GM12878 (cell line): Measurements from ENCODE around the gene NRG2. TPM values are rescaled to one million over a fixed set of nuclear protein-coding genes. Genes with fewer than 3 reads are reported as not detected.

Source experiments
- ATAC-seq: fragments of 200-7000 bp; cut with Tn5 transposase; 3 replicates; pipeline ENCODE4 v1.9.1; 2020; ENCODE audit warnings: mild to moderate bottlenecking, moderate library complexity
- BruUV-seq: library from RNA; stranded (reverse); fragments of 400-500 nt; replicated peaks from 2 replicates; lab custom pipeline; 2021; lab: Mats Ljungman, UMichigan
- CTCF ChIA-PET: fragments of 300-600 bp; sonication (Branson Sonifier 250); formaldehyde crosslinking; extraction: SDS; loops from one replicate; lab custom pipeline; 2021; ENCODE audit warnings: inconsistent platforms; lab: Yijun Ruan, JAX
- POLR2A ChIA-PET: fragments of 350-600 bp; formaldehyde crosslinking; extraction: SDS; loops from one replicate; lab custom pipeline; 2021; ENCODE audit warnings: inconsistent platforms; lab: Charles Lee
- RAD21 ChIA-PET: fragments of 300-600 bp; sonication (Branson Sonifier 250); formaldehyde crosslinking; loops from one replicate; lab custom pipeline; 2023; ENCODE audit warnings: antibody characterized with exemption; ENCODE audit not compliant: unreplicated experiment; lab: Charles Lee
- SMC1A ChIA-PET: fragments of 300-600 bp; sonication (Branson Sonifier 250); formaldehyde crosslinking; loops from one replicate; lab custom pipeline; 2023; ENCODE audit not compliant: unreplicated experiment, uncharacterized antibody; lab: Charles Lee
- DNase-seq: peaks from one replicate; pipeline ENCODE4 v3.0.0-alpha.2; 2011; ENCODE audit warnings: low read depth, low spot score
- FAIRE-seq: peaks from 3 replicates; lab custom pipeline; 2011; peaks lifted over from hg19 to GRCh38; lab: Jason Lieb, UNC
- H2AFZ ChIP-seq: 2 replicates; pipeline ENCODE4 v1.6.0; 2011; ENCODE audit warnings: low read depth, low read length, control low read depth; ENCODE audit not compliant: control insufficient read depth
- H3K27ac ChIP-seq: 2 replicates; pipeline ENCODE4 v1.5.1; 2011; ENCODE audit warnings: control low read depth; ENCODE audit not compliant: control insufficient read depth, insufficient read depth
- H3K27me3 ChIP-seq, 2 experiments: replicated peaks in 1 of 2; 2 replicates each; pipeline versions ENCODE4 v1.6.0 to v1.6.1; 2011; ENCODE audit warnings: low read length in 1 of 2; ENCODE audit not compliant: control insufficient read depth in 2 of 2, insufficient read depth in 2 of 2
- H3K36me3 ChIP-seq, 2 experiments: 2 replicates each; pipeline ENCODE4 v1.5.1; 2011; ENCODE audit warnings: low read length in 1 of 2; ENCODE audit not compliant: control insufficient read depth in 2 of 2, insufficient read depth in 2 of 2
- H3K4me1 ChIP-seq: 2 replicates; pipeline ENCODE4 v1.6.1; 2011; ENCODE audit warnings: mild to moderate bottlenecking, low read length, moderate library complexity, mixed read lengths; ENCODE audit not compliant: control insufficient read depth, insufficient read depth
- H3K4me2 ChIP-seq: 2 replicates; pipeline ENCODE4 v1.6.0; 2011; ENCODE audit warnings: control low read depth; ENCODE audit not compliant: control insufficient read depth, insufficient read depth
- H3K4me3 ChIP-seq: fragments of 200-600 bp; sonication (generic); 2 replicates; pipeline ENCODE4 v1.5.1; 2016
- H3K79me2 ChIP-seq: 2 replicates; pipeline ENCODE4 v1.6.0; 2011; ENCODE audit warnings: low read length; ENCODE audit not compliant: control insufficient read depth, insufficient read depth
- H3K9ac ChIP-seq: 2 replicates; pipeline ENCODE4 v1.8.0; 2011; ENCODE audit warnings: low read length, control low read depth, mixed read lengths; ENCODE audit not compliant: control insufficient read depth, insufficient read depth
- H3K9me3 ChIP-seq: replicated peaks from 3 replicates; pipeline ENCODE4 v1.5.1; 2011; ENCODE audit warnings: mild to moderate bottlenecking, low read length; ENCODE audit not compliant: control insufficient read depth, insufficient read depth
- H4K20me1 ChIP-seq: 2 replicates; pipeline ENCODE4 v1.6.0; 2011; ENCODE audit not compliant: control insufficient read depth, insufficient read depth
- ATF2 ChIP-seq: IDR thresholded peaks from 2 replicates; pipeline ENCODE4 v1.6.1; 2012; ENCODE audit warnings: low read length, inconsistent platforms
- BHLHE40 ChIP-seq, 2 experiments: fragments of 450-650 bp in 1 of 2; IDR thresholded peaks; 2 replicates each; pipeline ENCODE4 v1.6.1; 2011 to 2017; ENCODE audit warnings: low read depth in 2 of 2, borderline replicate concordance in 1 of 2, improper control_type of control experiment in 1 of 2, low read length in 1 of 2, mild to moderate bottlenecking in 1 of 2
- CHD4 ChIP-seq: fragments of 200-600 bp; sonication (generic); IDR thresholded peaks from 2 replicates; pipeline ENCODE4 v1.6.1; 2016; ENCODE audit warnings: mild to moderate bottlenecking
- DPF2 ChIP-seq: fragments of 450-650 bp; IDR thresholded peaks from 2 replicates; pipeline ENCODE4 v1.6.1; 2017; ENCODE audit warnings: mild to moderate bottlenecking
- IKZF1 ChIP-seq: fragments of 450-650 bp; conservative IDR thresholded peaks from 2 replicates; pipeline ENCODE4 v1.6.1; 2017; ENCODE audit warnings: antibody characterized with exemption, mild to moderate bottlenecking
- KLF5 ChIP-seq: fragments of 450-650 bp; IDR thresholded peaks from 2 replicates; pipeline ENCODE4 v1.6.1; 2014; ENCODE audit warnings: mild to moderate bottlenecking; ENCODE audit not compliant: partially characterized antibody
- RBBP5 ChIP-seq: fragments of 200-600 bp; sonication (generic); conservative IDR thresholded peaks from 2 replicates; pipeline ENCODE4 v1.6.1; 2016
- RFX5 ChIP-seq: IDR thresholded peaks from 2 replicates; pipeline ENCODE4 v1.6.1; 2011; ENCODE audit warnings: low read depth, low read length, improper control_type of control experiment
- SIX5 ChIP-seq: IDR thresholded peaks from 2 replicates; pipeline ENCODE4 v1.6.1; 2011; ENCODE audit warnings: mild to moderate bottlenecking, low read depth, low read length, moderate library complexity; ENCODE audit not compliant: severe bottlenecking
- SMAD1 ChIP-seq: fragments of 450-650 bp; IDR thresholded peaks from 2 replicates; pipeline ENCODE4 v1.6.1; 2018; ENCODE audit warnings: mild to moderate bottlenecking, low read depth; ENCODE audit not compliant: partially characterized antibody
- SMC3 ChIP-seq: IDR thresholded peaks from 2 replicates; pipeline ENCODE4 v1.6.1; 2011; ENCODE audit warnings: low read length, improper control_type of control experiment, borderline replicate concordance
- TCF12 ChIP-seq: IDR thresholded peaks from 2 replicates; pipeline ENCODE4 v1.6.1; 2011; ENCODE audit warnings: low read depth, mild to moderate bottlenecking, low read length
- ZNF207 ChIP-seq: fragments of 450-650 bp; IDR thresholded peaks from 2 replicates; pipeline ENCODE4 v1.6.1; 2014; ENCODE audit warnings: antibody characterized with exemption, mild to moderate bottlenecking, borderline replicate concordance
- ZNF274 ChIP-seq: IDR thresholded peaks from one replicate; pipeline ENCODE4 v1.8.0; 2011; ENCODE audit not compliant: insufficient read length, insufficient read depth
- WGBS: methylation state at CpG from one replicate; pipeline ENCODE4 v1.1.6; 2016; ENCODE audit warnings: low lambda C conversion rate; ENCODE audit not compliant: insufficient replicate concordance, insufficient coverage; ENCODE audit errors: missing lambda C conversion rate; 5-methylcytosine and 5-hydroxymethylcytosine counted together
- in situ Hi-C: fragments of 300-500 bp; cut with MboI; formaldehyde crosslinking; loops from 9 replicates; pipeline ENCODE4 v1.14.3; 2018; ENCODE audit warnings: mixed read lengths
- intact Hi-C: fragments of 100-400 bp; cut with micrococcal nuclease; formaldehyde crosslinking; loops from one replicate; pipeline ENCODE4 v1.14.2; 2022; ENCODE audit not compliant: unreplicated experiment
- polyA plus RNA-seq, 11 experiments: library from polyadenylated mRNA; depleted of rRNA in 4 of 11; unstranded in 6 of 11; stranded (reverse) in 5 of 11; fragments of >200 nt; fragmentation: Nextera tagmentation in 4 of 11; fragmentation: Illumina TruSeq in 1 of 11; extraction: Ambion mirVana in 4 of 11; extraction: Trizol in 1 of 11; gene quantifications; 1 replicate in 1 of 11; 2 replicates in 10 of 11; pipeline versions ENCODE4 v1.2.1 to v1.2.3, GENCODE V29; 2011 to 2016; ENCODE audit warnings: inconsistent platforms in 2 of 11, missing spikeins in 2 of 11, low read depth in 1 of 11
- total RNA-seq, 4 experiments: library from RNA; depleted of rRNA in 3 of 4; stranded (reverse); fragments of >200 nt in 3 of 4; fragmentation: Illumina TruSeq in 1 of 4; extraction: Trizol in 1 of 4; gene quantifications; 2 replicates each; pipeline versions ENCODE4 v1.2.1 to v1.2.3, GENCODE V29; 2013 to 2021

The NRG2 gene
- total and polyA plus RNA-seq, 10 of the 15 experiments (the other 5 are each of a cell fraction or from before 2014, with no cell fraction given), result 0.10 to 21.7 (median 9.6) TPM

- SMC1A ChIA-PET, result interaction anchor here (1.0 to 27.7 kb wide), 3 partner anchors 12 to 44 kb away, joined by 3 to 394 read pairs (median 19); partner anchors contain the start of gene NRG2
- DNase-seq, result no peak
- no peak overlapping the region for H3K4me2 ChIP-seq
- CTCF ChIA-PET, result interaction anchor here (1.0 to 1.8 kb wide), 3 partner anchors 10 to 46 kb away, joined by 4 to 8 read pairs (median 7); no protein-coding TSS in a partner anchor
- no peak overlapping the region for H2AFZ ChIP-seq
- FAIRE-seq, result no peak
- H3K4me3 ChIP-seq, result no peak overlapping the region
- no peak overlapping the region for H3K27ac ChIP-seq
- POLR2A ChIA-PET, result interaction anchor here (1.5 kb wide), 1 partner anchor 11 kb away, joined by 5 read pairs; no protein-coding TSS in a partner anchor
- 50% methylated on average over 2 of the region's 2 CpGs for WGBS
- peaks cover 15% of the 10 kb centered on the region for H3K4me1 ChIP-seq
- no TSS peak for BruUV-seq
- H3K36me3 ChIP-seq, result no peaks in the 10 kb centered on the region; a peak in 1 of 4 replicates
- peaks cover 2% of the 10 kb centered on the region; the same call in 2 of the 3 replicates for H3K9me3 ChIP-seq
- TF ChIP-seq ZNF207, result no peak
- TF ChIP-seq SIX5, result no peak
- no peak for TF ChIP-seq DPF2
- TF ChIP-seq SMAD1, result no peak
- TF ChIP-seq RBBP5, result no peak
- no peak for TF ChIP-seq ZNF274
- peaks cover 32% of the 10 kb centered on the region for H3K79me2 ChIP-seq
- H4K20me1 ChIP-seq, result no peaks in the 10 kb centered on the region
- in situ Hi-C loops (no loop called here), intact Hi-C loops (no loop called here)
- RAD21 ChIA-PET, result no interaction called here
- no peaks in the 10 kb centered on the region for H3K27me3 ChIP-seq
- H3K9ac ChIP-seq, result no peak overlapping the region
- no peak for ATAC-seq
Observed at GRCh38 chr5:140014751-140015150, 28.3 kb downstream of the NRG2 start.

- FAIRE-seq, result no peak
- ChIA-PET CTCF (interaction anchor here (1.0 to 1.8 kb wide), 4 partner anchors 9 to 44 kb away, joined by 4 to 8 read pairs (median 8); no protein-coding TSS in a partner anchor), SMC1A (interaction anchor here (1.0 to 27.7 kb wide), 5 partner anchors 8 to 42 kb away, joined by 3 to 394 read pairs (median 7); partner anchors contain the start of gene NRG2), POLR2A (interaction anchor here (1.0 to 1.9 kb wide), 4 partner anchors 9 to 27 kb away, joined by 3 to 7 read pairs (median 6); no protein-coding TSS in a partner anchor), RAD21 (interaction anchor here (2.3 kb wide), 1 partner anchor 24 kb away, joined by 7 read pairs; no protein-coding TSS in a partner anchor)
- in situ Hi-C loops, result no loop called here
- no peak overlapping the region for H2AFZ ChIP-seq
- H3K4me3 ChIP-seq, result no peak overlapping the region
- H3K4me2 ChIP-seq, result no peak overlapping the region
- WGBS, result 79% methylated on average over 1 of the region's 1 CpG
- no peak for ATAC-seq
- H3K27ac ChIP-seq, result no peak overlapping the region
- no peak for DNase-seq
- no peaks in the 10 kb centered on the region; a peak in 1 of 4 replicates for H3K36me3 ChIP-seq
- intact Hi-C loops, result no loop called here
- peaks cover 32% of the 10 kb centered on the region for H3K79me2 ChIP-seq
- no TSS peak for BruUV-seq
- no peak overlapping the region for H3K9ac ChIP-seq
- H3K9me3 ChIP-seq, result peaks cover 2% of the 10 kb centered on the region; the same call in 2 of the 3 replicates
- no peaks in the 10 kb centered on the region for H4K20me1 ChIP-seq
- no peaks in the 10 kb centered on the region for H3K27me3 ChIP-seq
- H3K4me1 ChIP-seq, result peaks cover 15% of the 10 kb centered on the region
- no peak for TF ChIP-seq BHLHE40 (IDR thresholded peaks at IDR 0.05; ENCODE audit: borderline replicate concordance in 1 of 2, low read depth in 2 of 2, low read length in 1 of 2)
- no peak for TF ChIP-seq ATF2
- no peak for TF ChIP-seq CHD4
- no peak for TF ChIP-seq RFX5
- TF ChIP-seq SMC3, result no peak
- TF ChIP-seq IKZF1, result no peak
- TF ChIP-seq KLF5, result no peak
- no peak for TF ChIP-seq TCF12
Observed at GRCh38 chr5:140013536-140013935, 29.6 kb downstream of the NRG2 start.
